ENCODE results near the gene CIDEA.
A peak's percentile ranks its signal among the peaks of the same experiment; 100 is the strongest.
"Not testable (repeated sequence)": the region's sequence is repeated elsewhere in the genome, so short reads cannot be mapped to it uniquely, and the experiment has no call there.

Gene CIDEA

DNA sequence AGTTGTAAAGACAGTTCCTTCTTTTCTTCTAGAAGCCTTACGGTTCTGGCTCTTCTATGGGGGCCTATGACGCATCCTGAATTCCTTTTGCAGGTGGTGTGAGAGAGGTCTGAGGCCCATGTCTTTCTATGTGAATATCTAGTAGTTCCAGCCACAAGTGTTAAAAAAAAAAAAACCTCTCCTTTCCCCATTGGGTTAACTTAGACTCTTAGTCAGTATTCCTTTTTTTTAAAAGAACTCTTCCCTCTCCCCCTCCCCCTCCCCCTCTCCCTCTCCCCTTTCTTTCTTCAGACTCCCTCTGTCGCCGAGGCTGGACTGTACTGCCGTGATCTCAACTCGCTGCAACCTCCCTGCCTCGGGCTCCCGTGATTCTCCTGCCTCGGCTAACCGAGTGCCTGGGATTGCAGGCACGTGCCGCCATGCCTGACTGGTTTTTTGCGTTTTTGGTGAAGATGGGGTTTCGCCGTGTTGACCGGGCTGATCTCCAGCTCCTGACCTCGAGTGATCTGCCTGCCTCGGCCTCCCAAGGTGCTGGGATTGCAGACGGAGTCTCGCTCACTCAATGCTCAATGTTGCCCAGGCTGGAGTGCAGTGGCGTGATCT is 11.4 kb upstream of the CIDEA start:
- DNase-seq = no peak

DNA sequence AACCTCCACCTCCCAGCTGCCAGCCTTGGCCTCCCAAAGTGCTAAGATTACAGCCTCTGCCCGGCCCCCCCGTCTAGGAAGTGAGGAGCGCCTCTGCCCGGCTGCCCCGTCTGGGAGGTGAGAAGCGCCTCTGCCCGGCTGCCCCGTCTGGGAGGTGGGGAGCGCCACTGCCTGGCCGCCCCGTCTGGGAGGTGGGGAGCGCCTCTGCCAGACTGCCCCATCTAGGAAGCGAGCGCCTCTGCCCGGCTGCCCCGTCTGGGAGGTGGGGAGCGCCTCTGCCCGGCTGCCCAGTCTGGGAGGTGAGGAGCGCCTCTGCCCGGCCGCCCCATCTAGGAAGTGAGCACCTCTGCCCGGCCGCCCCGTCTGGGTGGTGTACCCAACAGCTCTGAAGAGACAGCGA is 10.9 kb upstream of the CIDEA start:
- DNase-seq = not testable (repeated sequence)

DNA sequence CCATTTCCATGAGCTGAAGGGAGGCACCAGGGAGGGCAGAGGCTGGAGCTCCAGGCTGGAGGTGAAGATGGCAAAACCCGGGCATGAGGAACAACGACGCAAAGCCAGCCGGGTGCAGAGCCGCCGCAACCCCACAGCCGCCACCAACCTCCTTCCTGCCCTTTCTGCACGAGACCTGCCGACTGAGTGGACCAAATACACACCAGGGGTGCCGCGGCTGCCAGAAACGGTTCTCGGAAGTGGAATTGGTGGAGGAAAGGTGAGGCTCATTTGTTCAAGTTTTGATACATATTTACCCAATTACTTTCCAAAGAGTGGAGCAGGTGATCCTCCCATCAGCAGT is 8.4 kb upstream of the CIDEA start:
- no peak for DNase-seq

DNA sequence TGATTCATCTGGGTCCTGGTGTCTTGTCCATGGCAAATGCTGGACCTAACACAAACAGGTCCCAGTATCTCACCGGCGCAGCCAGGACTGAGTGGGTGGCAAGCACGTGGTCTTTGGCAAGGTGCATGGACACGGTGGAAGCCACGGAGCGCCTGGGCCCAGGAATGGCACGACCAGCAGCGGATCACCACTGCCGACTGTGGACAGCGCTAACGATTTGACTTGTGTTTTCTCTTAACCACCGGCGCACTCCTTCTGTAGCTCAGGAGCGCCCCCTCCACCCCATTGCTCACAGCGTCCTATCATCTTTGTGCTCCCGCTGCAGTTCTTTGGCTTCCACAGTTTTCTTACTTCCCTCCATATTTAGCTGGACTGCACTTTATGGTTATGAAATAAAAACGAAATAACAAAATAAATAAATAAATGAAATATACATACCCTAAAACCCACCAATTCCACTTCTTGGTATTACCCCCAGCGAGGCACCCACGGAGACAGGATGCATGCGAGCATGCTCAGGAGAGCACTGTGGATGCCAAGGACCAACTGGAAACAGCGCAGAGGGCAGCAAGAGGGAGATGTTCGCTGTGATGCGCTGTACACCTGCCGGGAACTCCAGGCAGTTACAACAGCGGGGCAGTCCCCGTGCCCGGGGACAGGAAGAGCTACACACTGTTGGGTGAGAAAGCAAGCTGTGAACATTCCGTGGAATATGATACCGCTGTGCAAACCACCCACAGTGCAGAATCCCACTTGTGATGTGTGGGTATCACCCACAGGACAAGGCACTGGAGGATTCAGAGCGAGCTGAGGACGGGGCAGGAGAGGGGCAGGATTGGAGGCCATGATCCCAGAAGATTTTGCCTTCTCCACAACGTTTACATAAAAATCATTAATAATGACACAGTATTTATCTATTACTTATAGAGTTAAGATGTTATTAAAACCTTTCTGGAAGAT is 7.0 kb upstream of the CIDEA start:
- DNase-seq = no peak

DNA sequence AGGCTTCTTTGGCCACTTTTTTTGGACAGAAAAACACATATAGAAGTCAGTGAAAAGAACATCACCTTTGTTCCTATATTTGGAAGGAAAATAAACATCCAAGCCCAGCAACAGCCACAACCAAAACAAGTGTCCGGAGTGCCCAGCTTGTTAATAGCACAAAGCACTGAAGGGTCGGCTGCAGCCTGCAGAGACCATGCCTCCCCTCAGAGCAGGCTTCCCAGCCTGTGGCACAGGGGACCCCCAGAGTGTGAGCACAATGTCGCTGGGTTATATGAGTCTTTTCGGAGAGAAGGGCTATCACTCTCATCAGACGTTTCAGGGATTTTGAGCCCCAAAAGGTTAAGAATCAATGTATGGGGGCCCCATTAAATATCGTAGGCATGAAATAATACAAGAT is 6.2 kb upstream of the CIDEA start:
- no peak for DNase-seq

DNA sequence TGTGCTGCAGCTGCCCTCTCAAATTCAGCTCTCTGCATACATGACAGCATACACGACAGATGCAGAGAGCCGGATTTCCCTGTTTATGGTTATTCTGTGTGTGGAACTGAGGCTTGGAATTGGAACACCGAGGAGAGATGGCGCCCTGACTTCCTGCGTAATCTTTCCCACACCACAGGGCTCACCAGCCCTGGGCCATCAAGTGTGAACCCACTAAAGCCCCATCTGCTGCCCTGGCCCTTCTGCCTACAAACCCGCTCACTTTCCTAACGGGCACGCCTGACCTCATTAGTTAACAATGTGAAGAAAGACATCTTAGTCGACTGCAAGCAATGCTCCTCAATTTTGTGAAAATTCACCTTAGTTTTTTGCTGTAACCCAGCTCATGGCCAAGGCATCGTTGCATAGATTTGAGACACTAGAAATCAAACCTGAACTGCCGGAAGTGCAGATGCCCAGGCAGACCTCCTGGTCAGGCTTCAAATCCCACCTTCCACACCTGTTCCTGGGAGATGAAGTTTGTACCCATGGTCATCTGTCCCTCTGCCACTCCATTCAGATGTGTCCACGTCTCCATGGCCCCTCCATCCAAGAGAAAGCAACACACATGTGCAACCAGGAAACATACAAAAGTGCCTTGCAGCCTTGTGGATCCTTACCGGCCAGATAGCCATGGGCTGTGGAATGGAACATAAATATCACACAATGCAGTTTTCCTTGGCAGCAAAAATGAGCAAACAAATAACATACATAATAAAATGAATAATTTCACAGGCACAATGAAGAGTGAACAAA is 5.0 kb upstream of the CIDEA start:
- no peak for DNase-seq

DNA sequence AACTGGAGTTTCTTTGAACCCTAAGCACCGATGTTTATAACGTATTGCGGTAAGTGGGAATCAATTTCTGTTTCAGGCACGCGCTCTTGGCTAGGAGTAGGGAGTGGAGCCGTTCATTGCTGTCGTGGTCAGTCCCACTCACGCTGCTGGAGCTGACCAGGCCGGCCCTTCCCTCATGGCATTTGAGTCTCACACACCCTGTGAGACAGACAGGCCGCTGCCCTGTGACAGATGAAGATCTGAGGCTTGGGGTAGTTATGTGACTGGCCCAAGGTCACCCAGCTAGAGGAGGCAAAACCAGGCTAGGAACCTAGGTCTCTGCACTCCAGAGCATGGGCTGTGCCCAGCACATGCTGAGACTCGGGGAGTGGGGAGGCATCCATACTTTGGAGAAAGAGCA is 2.9 kb upstream of the CIDEA start:
- DNase-seq = no peak

DNA sequence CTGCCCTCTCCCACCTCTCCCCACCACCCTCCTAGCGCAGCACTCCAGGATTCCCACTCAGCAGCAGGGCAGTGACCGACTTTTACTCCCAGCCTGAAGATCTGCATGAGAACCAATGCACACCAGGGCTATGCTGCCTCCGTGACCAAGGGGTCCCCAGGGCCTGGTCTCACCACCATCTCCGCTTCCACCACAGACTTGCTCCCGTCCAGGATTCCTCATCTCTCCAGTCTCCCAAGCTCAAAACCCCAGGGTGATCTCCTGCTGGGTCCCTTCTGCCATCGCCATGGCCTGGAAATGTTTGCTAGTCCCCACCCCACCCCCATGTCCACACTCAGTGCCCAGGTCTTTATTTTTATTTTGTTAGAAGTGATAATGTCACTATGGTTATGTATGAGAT is 2.1 kb upstream of the CIDEA start:
- no peak for DNase-seq

DNA sequence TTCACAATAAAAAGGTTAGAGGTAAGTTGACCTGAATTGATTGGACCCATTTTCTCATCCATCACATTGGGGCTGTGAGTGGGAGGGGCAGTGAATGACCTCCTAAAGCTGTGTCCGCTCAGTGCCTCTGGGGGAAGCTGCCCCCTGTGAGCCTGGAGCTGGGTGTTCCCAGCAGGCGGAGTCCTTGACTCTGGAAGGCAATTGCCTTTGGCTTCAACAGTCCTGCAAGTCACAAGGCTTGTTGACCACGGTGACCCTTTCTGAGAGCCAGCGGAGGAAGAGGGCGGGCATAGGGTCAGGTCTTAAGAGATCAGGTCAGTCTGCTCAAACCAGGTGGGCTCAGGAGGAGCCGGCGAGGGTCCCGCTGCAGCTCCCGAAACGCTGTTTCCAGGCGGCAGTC is 1.1 kb upstream of the CIDEA start:
- no peak for DNase-seq

DNA sequence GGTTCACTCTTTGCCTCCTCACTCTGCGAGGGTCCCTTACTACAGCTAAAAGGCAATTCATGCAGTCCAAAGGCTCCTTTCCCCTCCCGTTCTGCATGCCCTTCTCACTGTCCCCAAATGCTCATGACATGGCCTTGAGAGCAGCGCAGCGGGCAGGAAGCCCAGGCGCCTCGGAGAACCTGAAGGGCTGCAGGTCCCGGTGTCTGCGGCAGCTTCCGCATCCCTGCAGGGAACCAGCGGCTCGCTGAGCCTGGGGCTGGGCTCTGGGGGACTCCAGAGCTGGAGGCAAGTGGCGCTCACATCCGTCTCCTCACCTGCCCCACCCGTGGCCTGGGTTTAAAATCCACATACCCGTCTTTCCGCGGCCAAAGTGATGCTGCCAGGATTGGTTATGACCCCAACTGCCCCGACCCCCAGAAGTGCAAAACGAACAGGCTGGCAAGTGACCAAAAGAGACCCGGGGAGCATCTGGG is 462 bp upstream of the CIDEA start:
- peak in 2 of 3 experiments; percentile 31 to 43 for DNase-seq

DNA sequence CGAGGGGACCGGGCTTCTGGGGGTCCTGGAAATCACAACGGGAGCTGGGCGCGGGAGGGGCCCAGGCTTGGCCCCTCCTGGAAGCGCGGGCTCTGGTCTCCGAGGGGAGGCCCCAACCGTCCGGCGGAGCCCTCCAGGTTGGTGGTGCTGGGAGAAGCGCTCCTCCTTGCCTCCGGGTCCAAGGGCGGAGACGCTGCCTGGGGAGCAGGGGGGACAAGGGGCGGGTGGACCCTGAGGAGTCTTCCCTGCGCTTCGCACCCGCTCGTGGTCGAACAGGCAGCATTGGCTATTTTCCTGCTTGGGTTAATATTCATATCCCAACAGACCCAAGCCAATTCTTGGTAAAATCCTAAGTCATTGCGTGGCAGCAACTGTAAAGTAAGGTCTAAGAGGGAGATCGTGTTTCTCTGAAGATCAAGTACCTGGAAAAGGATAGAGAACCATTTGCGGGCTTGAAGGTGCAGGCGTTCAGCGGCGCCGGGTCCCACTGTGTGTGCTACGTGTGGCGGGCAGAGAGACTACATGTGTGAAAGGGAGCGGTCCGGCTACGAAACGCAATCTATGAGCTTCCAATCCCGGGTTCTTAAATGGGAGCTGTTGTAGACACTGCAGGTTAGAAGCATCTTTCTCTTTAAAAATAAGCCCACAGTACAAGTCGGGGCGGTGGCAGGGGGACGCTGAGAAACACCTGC is 805 bp downstream of the CIDEA start:
- DNase-seq = no peak

DNA sequence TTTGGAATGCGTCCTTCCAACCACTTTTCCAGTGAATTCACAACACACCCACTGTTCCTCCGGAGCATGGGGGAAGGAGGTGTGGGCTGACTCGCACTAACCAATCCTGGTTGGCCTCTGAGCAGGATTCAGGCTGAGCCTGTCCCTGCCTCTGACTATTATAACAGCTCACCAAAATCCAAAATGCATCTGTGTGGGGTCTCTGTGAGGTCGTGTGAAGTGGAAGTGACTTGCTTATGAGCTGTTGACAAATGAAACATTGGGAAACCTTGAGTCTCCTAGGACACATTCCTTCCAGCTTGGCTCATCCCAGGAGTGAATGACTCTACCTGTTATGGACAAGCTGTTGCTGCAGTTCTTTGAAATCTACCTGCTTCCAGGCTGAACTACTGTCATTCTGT is 1.5 kb downstream of the CIDEA start:
- no peak for DNase-seq

DNA sequence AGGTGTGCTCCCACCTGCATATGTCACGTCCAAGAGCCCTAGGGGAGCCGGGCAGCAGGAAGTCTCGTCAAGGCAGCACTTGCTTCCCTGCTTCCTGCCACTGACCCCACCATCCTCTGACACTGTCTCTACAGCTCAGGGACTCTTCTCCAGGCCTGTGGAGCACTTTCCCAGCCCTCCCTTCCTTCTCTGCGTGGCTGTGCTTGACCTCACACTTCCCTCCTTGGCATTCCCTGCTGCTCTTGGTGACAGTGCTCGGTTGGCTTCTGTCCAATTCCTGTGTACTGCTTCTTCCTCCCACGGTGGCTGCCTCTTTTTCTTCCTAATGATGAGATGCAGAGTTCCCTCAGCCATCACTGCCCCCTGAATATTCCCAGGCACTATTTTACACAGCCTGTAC is 2.8 kb downstream of the CIDEA start:
- no peak for DNase-seq

DNA sequence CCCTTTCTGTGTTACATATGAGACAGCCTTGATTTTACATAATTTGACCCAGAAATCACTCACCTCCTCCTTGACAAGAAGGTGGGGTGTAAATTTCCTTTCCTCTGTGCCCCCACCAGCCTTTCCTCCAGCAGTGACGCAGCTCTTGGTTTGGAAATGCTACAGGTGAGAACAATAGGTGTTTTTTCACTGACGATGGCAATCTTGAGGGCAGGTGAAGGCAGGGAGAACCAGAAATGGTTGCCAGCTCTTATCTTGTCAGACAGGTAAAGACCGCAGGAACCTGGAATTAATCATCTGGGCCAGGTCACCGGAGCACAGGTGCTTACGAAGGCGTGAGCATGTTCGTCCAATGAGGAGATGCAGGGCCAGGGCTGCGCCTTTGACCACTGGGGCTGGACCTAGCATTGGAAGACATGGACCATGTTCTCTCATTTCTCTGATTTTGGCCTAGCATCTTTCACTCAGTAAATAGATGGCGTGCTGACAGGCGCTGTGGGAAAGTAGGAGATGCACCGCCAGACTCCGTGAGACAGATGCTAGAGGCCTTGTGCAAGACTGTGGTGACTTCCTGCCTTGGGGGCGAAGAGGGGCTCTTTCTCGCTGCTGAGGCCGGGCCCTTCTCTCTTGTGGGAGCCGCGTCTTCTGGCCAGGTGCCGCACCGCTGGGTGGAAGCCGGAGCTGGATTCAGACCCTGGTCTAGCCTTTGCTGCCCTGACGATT is 4.0 kb downstream of the CIDEA start:
- DNase-seq = no peak

DNA sequence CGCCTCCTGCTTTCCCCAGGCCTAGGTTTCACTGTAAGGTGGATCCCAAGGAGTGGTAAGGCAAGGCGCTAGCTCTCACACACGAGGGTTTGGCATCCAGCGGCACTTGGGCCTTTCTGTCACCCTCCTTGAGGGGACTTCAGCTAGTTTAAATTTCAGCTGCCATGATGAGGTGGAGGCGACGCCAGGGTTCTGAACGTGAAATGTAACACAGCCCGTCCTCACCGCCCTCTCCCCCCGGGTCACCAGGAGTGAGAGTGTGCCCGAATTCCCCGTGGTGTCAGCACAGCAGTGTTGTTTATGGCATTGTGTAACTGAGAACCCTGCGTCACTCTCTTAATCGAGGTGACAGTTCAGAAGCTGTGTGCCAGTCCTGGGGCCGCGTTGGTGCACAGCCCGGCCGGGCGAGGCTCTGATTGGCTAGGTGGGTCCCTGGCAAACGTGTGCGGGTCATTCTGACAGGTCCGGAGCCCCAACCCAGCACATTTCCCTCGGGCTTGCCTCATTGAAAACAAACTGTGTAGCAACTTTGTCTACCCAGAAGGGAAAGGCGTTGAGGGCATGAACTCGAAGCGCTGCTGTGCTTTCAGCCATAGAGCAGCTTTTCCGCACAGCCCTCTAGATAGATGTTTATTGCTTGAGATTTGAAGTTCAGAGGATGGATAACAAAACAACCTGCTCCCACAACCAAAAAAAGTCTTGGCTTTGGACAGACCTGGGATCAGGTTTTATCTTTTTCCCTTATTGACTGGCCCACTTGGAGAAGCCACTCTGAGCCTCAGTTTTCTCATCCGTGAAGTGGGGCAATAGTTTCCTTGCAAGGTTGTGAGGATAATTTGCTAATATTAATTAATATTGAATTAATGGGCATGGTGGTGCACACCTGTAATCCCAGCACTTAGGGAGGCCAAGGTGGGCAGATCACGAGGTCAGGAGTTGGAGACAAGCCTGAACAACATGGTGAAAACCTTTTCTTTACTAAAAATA is 4.9 kb downstream of the CIDEA start:
- no peak for DNase-seq

DNA sequence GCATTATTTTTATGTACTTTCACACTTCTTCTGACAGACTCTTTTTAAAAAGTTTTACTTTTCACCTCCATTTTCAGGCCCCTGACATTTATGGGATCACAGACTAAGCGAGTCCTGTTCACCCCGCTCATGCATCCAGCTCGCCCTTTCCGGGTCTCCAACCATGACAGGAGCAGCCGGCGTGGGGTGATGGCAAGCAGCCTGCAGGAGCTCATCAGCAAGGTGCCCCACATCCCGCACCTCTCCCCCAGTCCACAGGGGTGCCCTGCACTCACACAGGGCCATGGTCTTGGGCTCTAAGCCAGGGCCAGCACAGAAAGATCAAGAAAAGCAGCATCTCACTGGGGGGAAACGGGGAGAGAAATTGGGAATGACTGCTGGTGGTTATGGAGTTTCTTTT is 8.6 kb downstream of the CIDEA start:
- no peak for DNase-seq

DNA sequence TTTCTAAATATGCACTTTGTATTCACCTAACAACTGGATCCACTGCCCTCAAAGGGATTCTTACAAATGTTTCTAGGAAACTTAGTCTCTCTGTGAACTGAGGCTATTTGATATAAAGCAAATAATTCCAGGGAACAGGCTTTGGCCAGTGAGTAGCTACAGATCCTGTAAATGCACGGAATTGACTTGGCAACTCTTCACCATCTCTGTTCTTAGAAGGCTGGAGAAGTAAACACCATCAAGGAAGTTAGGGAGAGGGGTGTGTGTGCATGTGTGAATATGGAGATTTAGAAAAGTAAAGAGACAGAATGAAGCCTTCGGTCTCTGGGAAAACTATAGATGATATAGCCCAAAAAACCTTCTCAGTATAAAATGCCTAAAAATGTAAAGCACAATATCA is 10.7 kb downstream of the CIDEA start:
- DNase-seq = no peak

DNA sequence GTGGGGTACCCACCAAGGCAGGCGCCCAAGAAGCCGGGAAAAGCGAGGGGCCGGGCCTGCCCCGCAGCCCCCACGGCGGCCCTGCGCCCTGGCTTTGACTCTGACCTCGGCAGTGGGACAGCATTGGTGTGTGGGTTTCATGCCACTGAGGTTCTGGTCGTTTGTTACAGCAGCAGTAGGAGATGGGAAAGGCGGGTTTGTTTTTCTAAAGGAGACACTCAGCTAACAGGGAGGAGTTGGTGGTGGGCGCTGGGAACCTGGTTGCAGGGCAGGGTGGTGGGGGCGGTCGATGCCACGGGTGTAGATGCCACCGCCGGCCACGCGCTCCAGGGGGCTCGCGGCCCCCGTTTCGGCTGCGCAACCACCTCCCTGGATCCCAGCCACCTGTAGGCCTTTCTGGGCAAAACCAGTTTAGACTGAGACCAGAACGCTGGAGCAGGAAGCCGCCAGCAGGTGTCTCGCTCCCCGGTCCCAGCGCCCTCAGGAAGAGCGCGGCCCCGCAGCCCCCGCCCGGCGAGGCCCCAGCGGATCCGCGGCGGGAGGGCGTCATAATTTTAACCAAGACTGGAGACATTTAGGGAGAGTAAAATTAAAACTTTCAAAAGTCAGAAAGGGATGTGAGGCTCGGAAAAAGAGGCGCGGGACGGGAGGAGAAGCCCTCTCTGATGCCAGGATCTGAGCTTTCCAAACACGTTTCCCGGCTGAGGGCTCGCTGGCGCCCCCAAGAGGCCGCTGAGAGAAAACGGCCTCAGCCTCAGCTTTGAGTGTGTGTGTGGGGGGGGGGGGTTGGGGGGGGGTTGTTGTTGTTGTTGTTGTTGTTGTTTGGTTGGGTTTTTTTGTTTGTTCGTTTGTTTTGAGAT is 17.4 kb downstream of the CIDEA start:
- peak; percentile 79 to 91 (median 86) for DNase-seq

DNA sequence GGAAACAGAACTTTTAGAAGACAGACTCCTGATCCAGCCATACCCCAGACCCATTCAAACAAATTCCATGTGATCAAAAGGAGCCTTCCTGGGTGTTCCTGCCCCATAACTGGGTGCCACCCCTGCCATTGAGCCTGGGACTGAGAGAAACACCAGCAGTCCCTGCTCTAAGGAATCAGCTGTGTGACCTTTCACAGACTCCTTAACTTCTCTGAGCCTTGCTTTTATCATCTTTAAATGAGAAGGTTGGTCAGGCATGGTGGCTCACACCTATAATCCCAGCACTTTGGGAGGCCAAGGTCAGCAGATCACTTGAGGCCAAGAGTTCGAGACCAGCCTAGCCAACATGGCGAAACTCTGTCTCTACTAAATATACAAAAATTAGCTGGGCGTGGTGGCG is 20.6 kb downstream of the CIDEA start:
- DNase-seq = no peak
